GM21526 (cell line): ENCODE measurements around the gene TOX2.

Experiments used
- ATAC-seq: cut with Tn5 transposase; IDR thresholded peaks from one replicate; pipeline ENCODE4 v1.9.1; 2021; ENCODE audit warnings: moderate library complexity; ENCODE audit not compliant: unreplicated experiment, low FRiP score

TOX2 gene

GRCh38 chr20:43914311-43915210 is at the start of gene TOX2:
TSS of gene TOX2 (plus strand) at chr20:43914852. CDS start at chr20:43914892, 40 bp downstream.
- ATAC-seq: no peak

- ATAC-seq: no peak
Measured at GRCh38 chr20:43868091-43868490, 46.6 kb upstream of the TOX2 start.

GRCh38 chr20:43870484-43870883 is 44.2 kb upstream of the TOX2 start:
- ATAC-seq: no peak

- ATAC-seq: no peak
Measured at GRCh38 chr20:43878776-43879175, 35.9 kb upstream of the TOX2 start.

GRCh38 chr20:43893930-43894329 is 20.7 kb upstream of the TOX2 start:
- ATAC-seq: no peak

GRCh38 chr20:43894491-43894890 is 20.2 kb upstream of the TOX2 start:
- ATAC-seq: no peak

- no peak for ATAC-seq
Measured at GRCh38 chr20:43895235-43895634, 19.4 kb upstream of the TOX2 start.

GRCh38 chr20:43899274-43900120 is 15.2 kb upstream of the TOX2 start:
- ATAC-seq: no peak

GRCh38 chr20:43900121-43900466 is 14.6 kb upstream of the TOX2 start:
- ATAC-seq: no peak

- no peak for ATAC-seq
Measured at GRCh38 chr20:43900496-43900895, 14.2 kb upstream of the TOX2 start.

- no peak for ATAC-seq
Measured at GRCh38 chr20:43901296-43901695, 13.4 kb upstream of the TOX2 start.

GRCh38 chr20:43903953-43904826 is 10.5 kb upstream of the TOX2 start:
- no peak for ATAC-seq

- no peak for ATAC-seq
Measured at GRCh38 chr20:43904827-43905177, 9.8 kb upstream of the TOX2 start.

- ATAC-seq: no peak
Measured at GRCh38 chr20:43906505-43907034, 8.1 kb upstream of the TOX2 start.

GRCh38 chr20:43909211-43909610 is 5.4 kb upstream of the TOX2 start:
- ATAC-seq: no peak

GRCh38 chr20:43909720-43910119 is 4.9 kb upstream of the TOX2 start:
- ATAC-seq: no peak

- no peak for ATAC-seq
Measured at GRCh38 chr20:43910564-43910963, 4.1 kb upstream of the TOX2 start.

- ATAC-seq: no peak
Measured at GRCh38 chr20:43911066-43911465, 3.6 kb upstream of the TOX2 start.

GRCh38 chr20:43913291-43914025 is 1.2 kb upstream of the TOX2 start:
- no peak for ATAC-seq
